ENCODE measurements around the gene BEST1. TPM values are rescaled to one million over a fixed set of nuclear protein-coding genes. Genes with fewer than 3 reads are reported as not detected.
A peak's percentile ranks its signal among the peaks of the same experiment; 100 is the strongest.

Gene BEST1
- total RNA-seq, 2 experiments from 2014 or later, result 1.9 to 3.1 TPM

DNA sequence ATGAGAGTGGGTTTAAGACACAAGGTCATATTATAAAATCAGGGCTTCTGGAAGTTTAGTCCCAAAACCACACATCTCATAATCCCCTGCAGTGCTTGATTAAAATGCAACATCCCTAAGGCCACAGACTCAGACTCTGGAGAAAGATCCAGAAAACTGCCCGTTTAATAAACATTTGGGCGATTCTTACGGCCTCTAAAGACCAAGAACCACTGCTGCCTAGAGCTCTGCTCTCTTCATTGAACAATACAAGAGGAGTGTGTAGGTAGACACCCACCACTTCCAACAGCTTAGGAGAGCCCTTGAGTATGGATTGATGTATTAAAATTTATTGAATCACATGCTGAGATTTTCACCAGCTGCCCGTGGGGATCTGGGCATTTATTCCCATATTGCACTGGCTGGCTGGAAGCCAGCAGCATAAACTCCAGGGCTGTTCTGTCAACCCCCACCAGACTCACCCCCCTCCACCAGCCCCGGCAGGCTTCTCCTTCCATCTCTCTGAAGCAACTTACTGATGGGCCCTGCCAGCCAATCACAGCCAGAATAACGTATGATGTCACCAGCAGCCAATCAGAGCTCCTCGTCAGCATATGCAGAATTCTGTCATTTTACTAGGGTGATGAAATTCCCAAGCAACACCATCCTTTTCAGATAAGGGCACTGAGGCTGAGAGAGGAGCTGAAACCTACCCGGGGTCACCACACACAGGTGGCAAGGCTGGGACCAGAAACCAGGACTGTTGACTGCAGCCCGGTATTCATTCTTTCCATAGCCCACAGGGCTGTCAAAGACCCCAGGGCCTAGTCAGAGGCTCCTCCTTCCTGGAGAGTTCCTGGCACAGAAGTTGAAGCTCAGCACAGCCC lies 749 bp upstream of the BEST1 start:
- TF ChIP-seq EZH2phosphoT487 (IDR thresholded peaks at IDR 0.05; ENCODE audit: borderline replicate concordance, low read depth, low read length) (no peak), CTCF (conservative IDR thresholded peaks at IDR 0.05; ENCODE audit: low read length) (no peak)
- intact Hi-C loops (cut with micrococcal nuclease; ENCODE audit: unreplicated experiment), result loop anchor here (5.0 kb wide), 1 partner anchor 133 kb away; no protein-coding TSS in a partner anchor
- H3K9me2 ChIP-seq (ENCODE audit: insufficient read depth, low read length), result no peaks in the 10 kb centered on the region
- ChIA-PET CTCF (ENCODE audit: unreplicated experiment) (interaction anchor here (0.7 kb wide), 2 partner anchors 133 to 152 kb away, joined by 3 to 6 read pairs; no protein-coding TSS in a partner anchor), POLR2A (interaction anchor here (0.5 to 1.0 kb wide), 3 partner anchors 18 to 50 kb away, joined by 3 read pairs; partner anchors contain the start of gene FTH1)
- no peaks in the 10 kb centered on the region for H4K20me1 ChIP-seq (ENCODE audit: insufficient read depth, low read length)
- peaks cover 8% of the 10 kb centered on the region for H3K4me1 ChIP-seq (ENCODE audit: insufficient read depth, low read length, poor library complexity, severe bottlenecking)
- no peak overlapping the region for H3K4me2 ChIP-seq (ENCODE audit: low read length)
- no peaks in the 10 kb centered on the region for H3K9me3 ChIP-seq (ENCODE audit: low read length)
- no peaks in the 10 kb centered on the region for H3K79me2 ChIP-seq (ENCODE audit: insufficient read depth, low read depth, low read length)
- H3K27ac ChIP-seq (ENCODE audit: low read depth, low read length, poor library complexity, severe bottlenecking), result no peak overlapping the region
- no TSS peak for BruUV-seq (replicated peaks)
- no peaks in the 10 kb centered on the region for H3K36me3 ChIP-seq (ENCODE audit: insufficient read depth, low read length)
- no peak overlapping the region for H3K4me3 ChIP-seq (ENCODE audit: low read depth, low read length, poor library complexity, severe bottlenecking)
- 0 out of 2 replicates have a peak overlapping the region, but pooled peaks have one; percentile 30 for H2AFZ ChIP-seq (ENCODE audit: low read length)
- DNase-seq (ENCODE audit: low spot score), result peak; percentile 71

- Histone ChIP-seq H3K4me3 (ENCODE audit: low read depth, low read length, poor library complexity, severe bottlenecking) (no peak overlapping the region), H3K79me2 (ENCODE audit: insufficient read depth, low read depth, low read length) (no peaks in the 10 kb centered on the region), H3K4me2 (ENCODE audit: low read length) (no peak overlapping the region), H3K4me1 (ENCODE audit: insufficient read depth, low read length, poor library complexity, severe bottlenecking) (peaks cover 8% of the 10 kb centered on the region), H3K36me3 (ENCODE audit: insufficient read depth, low read length) (no peaks in the 10 kb centered on the region), H2AFZ (ENCODE audit: low read length) (no peak overlapping the region), H3K9me3 (ENCODE audit: low read length) (no peaks in the 10 kb centered on the region), H3K9me2 (ENCODE audit: insufficient read depth, low read length) (no peaks in the 10 kb centered on the region), H3K27ac (ENCODE audit: low read depth, low read length, poor library complexity, severe bottlenecking) (no peak overlapping the region), H4K20me1 (ENCODE audit: insufficient read depth, low read length) (no peaks in the 10 kb centered on the region)
- ChIA-PET CTCF (ENCODE audit: unreplicated experiment) (no interaction called here), POLR2A (interaction anchor here (1.1 kb wide), 1 partner anchor 52 kb away, joined by 3 read pairs; no protein-coding TSS in a partner anchor)
- intact Hi-C loops (cut with micrococcal nuclease; ENCODE audit: unreplicated experiment), result no loop called here
- no peak for TF ChIP-seq CTCF (conservative IDR thresholded peaks at IDR 0.05; ENCODE audit: low read length)
- no peak for TF ChIP-seq EZH2phosphoT487 (IDR thresholded peaks at IDR 0.05; ENCODE audit: borderline replicate concordance, low read depth, low read length)
- BruUV-seq (replicated peaks), result no TSS peak
- DNase-seq (ENCODE audit: low spot score), result no peak
Observed at GRCh38 chr11:61951484-61952135, 1.5 kb downstream of the BEST1 start.

Measured in OCI-LY7 (cell line).